Karpas-422 (cell line): ENCODE data around the gene BAD. TPM values are rescaled to one million over a fixed set of nuclear protein-coding genes. Genes with fewer than 3 reads are reported as not detected.

Experiments used
- DNase-seq: peaks from one replicate; pipeline ENCODE4 v3.0.0-alpha.2; 2015
- H2AFZ ChIP-seq: fragments of 200-600 bp; sonication (generic); 2 replicates; pipeline ENCODE4 v1.6.1; 2014; ENCODE audit warnings: antibody characterized with exemption, low read length, mixed read lengths
- H3K27ac ChIP-seq: fragments of 200-600 bp; sonication (generic); 2 replicates; pipeline ENCODE4 v1.5.1; 2014; ENCODE audit warnings: mild to moderate bottlenecking, low read length, moderate library complexity
- H3K27me3 ChIP-seq: fragments of 200-600 bp; sonication (generic); 2 replicates; pipeline ENCODE4 v1.6.1; 2014; ENCODE audit warnings: low read length, mixed read lengths
- H3K36me3 ChIP-seq: fragments of 200-600 bp; sonication (generic); 2 replicates; pipeline ENCODE4 v1.6.1; 2014; ENCODE audit warnings: low read length, mixed read lengths; ENCODE audit not compliant: insufficient read depth
- H3K4me1 ChIP-seq: fragments of 200-600 bp; sonication (generic); 2 replicates; pipeline ENCODE4 v1.6.1; 2014; ENCODE audit warnings: mild to moderate bottlenecking, low read length, mixed read lengths
- H3K4me2 ChIP-seq: fragments of 200-600 bp; sonication (generic); 2 replicates; pipeline ENCODE4 v1.6.1; 2014; ENCODE audit warnings: low read length, low read depth, mild to moderate bottlenecking; ENCODE audit not compliant: poor library complexity, severe bottlenecking
- H3K4me3 ChIP-seq: fragments of 200-600 bp; sonication (generic); 2 replicates; pipeline ENCODE4 v1.5.1; 2014; ENCODE audit warnings: mild to moderate bottlenecking, antibody characterized with exemption, low read length, mixed read lengths
- H3K79me2 ChIP-seq: fragments of 200-600 bp; sonication (generic); 2 replicates; pipeline ENCODE4 v1.6.1; 2014; ENCODE audit warnings: mild to moderate bottlenecking, low read length, mixed read lengths
- H3K9ac ChIP-seq: fragments of 200-600 bp; sonication (generic); 2 replicates; pipeline ENCODE4 v1.6.0; 2014; ENCODE audit warnings: low read length
- H3K9me2 ChIP-seq: fragments of 200-600 bp; sonication (generic), shearing (Covaris generic); replicated peaks from 2 replicates; pipeline ENCODE4 v1.6.0; 2014; ENCODE audit warnings: mild to moderate bottlenecking, low read length, moderate library complexity; ENCODE audit not compliant: insufficient read depth
- H3K9me3 ChIP-seq: fragments of 300-700, 200-600 bp; sonication (generic); 2 replicates; pipeline ENCODE4 v1.6.1; 2014; ENCODE audit warnings: low read length, mixed read lengths
- H4K20me1 ChIP-seq: fragments of 200-600 bp; sonication (generic); 2 replicates; pipeline ENCODE4 v1.6.1; 2014; ENCODE audit warnings: mild to moderate bottlenecking, antibody characterized with exemption, low read length, low read depth; ENCODE audit not compliant: insufficient read depth
- total RNA-seq: library from RNA; depleted of rRNA; stranded (reverse); fragments of >200 nt; shearing (Covaris generic); gene quantifications from 2 replicates; pipeline ENCODE4 v1.2.3, GENCODE V29; 2014; ENCODE audit warnings: low replicate concordance

The BAD gene
- total RNA-seq, 1 experiment from 2014 or later = 45.3 TPM

DNA sequence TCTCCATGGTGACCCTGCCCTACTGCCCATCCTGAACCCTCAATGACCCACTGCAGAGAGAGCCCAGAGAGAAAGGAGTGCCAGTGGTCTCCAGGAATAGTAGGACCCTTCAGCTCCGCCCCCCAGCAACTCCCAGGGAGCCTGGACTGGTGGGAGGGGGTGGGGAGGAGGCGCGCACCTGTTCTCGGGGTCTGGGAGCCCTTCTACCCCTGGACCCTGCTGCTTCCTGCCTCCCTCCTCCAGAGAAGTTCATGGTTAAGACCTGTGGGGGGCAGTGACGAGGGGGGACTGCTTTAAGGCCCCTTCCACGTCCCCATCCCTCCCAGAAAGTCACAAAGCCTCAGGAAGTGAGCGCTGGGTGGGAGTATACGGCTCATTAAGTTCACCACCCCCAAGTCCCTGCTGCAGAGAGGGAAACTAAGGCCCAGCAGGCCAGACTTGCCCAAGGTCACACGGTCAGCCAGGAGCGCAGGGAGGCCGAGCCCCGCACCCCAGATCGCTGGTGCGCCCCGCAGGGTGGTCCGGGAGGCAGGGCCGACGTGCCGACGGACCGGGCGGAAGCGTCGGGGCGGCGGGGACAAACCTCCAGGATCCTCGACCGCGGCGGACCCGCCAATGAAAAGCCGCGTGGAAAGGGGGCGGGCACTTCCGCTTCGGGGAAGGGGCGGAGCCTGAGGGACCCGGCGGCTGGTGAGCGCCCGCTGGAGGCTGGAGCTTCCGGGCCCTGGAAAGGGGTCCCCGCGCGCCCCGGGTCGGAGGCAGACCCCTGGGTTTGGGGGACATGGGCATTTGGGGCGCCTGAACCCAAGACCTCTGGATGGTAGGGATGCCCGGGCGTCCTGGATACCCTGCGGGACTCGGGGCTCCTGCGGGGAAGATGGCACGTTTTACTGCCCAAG lies 58.6 kb downstream of the BAD start, which contains the start of the genes NUDT22 and TRPT1:
TSS of gene NUDT22 (plus strand) at position 667 of the 899 bp plus-strand sequence. CDS start 379 bp downstream, outside the sequence.
TSS of gene TRPT1 (minus strand) at position 579 of the 899 bp plus-strand sequence. CDS start at position 253, 326 bp downstream.
- Histone ChIP-seq H3K27me3 (no peaks in the 10 kb centered on the region), H3K4me3 (peak within 1 kb of the TSS; percentile 99), H2AFZ (0 out of 2 replicates have a peak within 1 kb of the TSS, but pooled peaks have one; percentile 32), H3K9me3 (no peaks in the 10 kb centered on the region), H3K9me2 (no peaks in the 10 kb centered on the region), H3K36me3 (0 out of 2 replicates have a peak, but pooled peaks cover 4% of the 10 kb centered on the region), H4K20me1 (no peaks in the 10 kb centered on the region), H3K4me2 (peak within 1 kb of the TSS; percentile 100), H3K27ac (peak within 1 kb of the TSS; percentile 87), H3K79me2 (peaks cover 16% of the 10 kb centered on the region), H3K9ac (peak within 1 kb of the TSS; percentile 100), H3K4me1 (peaks cover 51% of the 10 kb centered on the region)
- DNase-seq = peak; percentile 97

GRCh38 chr11:64224891-64225607 lies 59.4 kb downstream of the BAD start:
- peaks cover 49% of the 10 kb centered on the region for H3K4me1 ChIP-seq
- H3K79me2 ChIP-seq = peaks cover 16% of the 10 kb centered on the region
- peak overlapping the region; percentile 100 for H3K9ac ChIP-seq
- H3K9me2 ChIP-seq = no peaks in the 10 kb centered on the region
- peak; percentile 79 for DNase-seq
- H4K20me1 ChIP-seq = no peaks in the 10 kb centered on the region
- no peak overlapping the region for H2AFZ ChIP-seq
- H3K4me2 ChIP-seq = peak overlapping the region; percentile 100
- peak overlapping the region; percentile 87 for H3K27ac ChIP-seq
- no peaks in the 10 kb centered on the region for H3K27me3 ChIP-seq
- H3K36me3 ChIP-seq = 0 out of 2 replicates have a peak, but pooled peaks cover 5% of the 10 kb centered on the region
- H3K9me3 ChIP-seq = no peaks in the 10 kb centered on the region
- peak overlapping the region; percentile 99 for H3K4me3 ChIP-seq

- H3K9ac ChIP-seq = peak overlapping the region; percentile 100
- peak overlapping the region; percentile 99 for H3K4me3 ChIP-seq
- no peaks in the 10 kb centered on the region for H3K9me2 ChIP-seq
- H4K20me1 ChIP-seq = no peaks in the 10 kb centered on the region
- no peak for DNase-seq
- H3K9me3 ChIP-seq = no peaks in the 10 kb centered on the region
- H3K27ac ChIP-seq = peak overlapping the region; percentile 87
- H3K4me1 ChIP-seq = peaks cover 42% of the 10 kb centered on the region
- H3K4me2 ChIP-seq = peak overlapping the region; percentile 100
- H3K79me2 ChIP-seq = peaks cover 16% of the 10 kb centered on the region
- no peaks in the 10 kb centered on the region for H3K27me3 ChIP-seq
- no peak overlapping the region for H2AFZ ChIP-seq
- 0 out of 2 replicates have a peak, but pooled peaks cover 5% of the 10 kb centered on the region for H3K36me3 ChIP-seq
Observed at GRCh38 chr11:64224151-64224890, 60.1 kb downstream of the BAD start.

- no peak overlapping the region for H3K4me3 ChIP-seq
- H3K27ac ChIP-seq = peak overlapping the region; percentile 87
- no peaks in the 10 kb centered on the region for H3K27me3 ChIP-seq
- H3K9me2 ChIP-seq = no peaks in the 10 kb centered on the region
- peaks cover 5% of the 10 kb centered on the region; the same call in 1 of the 2 replicates for H3K36me3 ChIP-seq
- no peak for DNase-seq
- H2AFZ ChIP-seq = no peak overlapping the region
- H4K20me1 ChIP-seq = no peaks in the 10 kb centered on the region
- peaks cover 16% of the 10 kb centered on the region for H3K79me2 ChIP-seq
- no peak overlapping the region; the same call in 1 of the 2 replicates for H3K9ac ChIP-seq
- no peaks in the 10 kb centered on the region for H3K9me3 ChIP-seq
- no peak overlapping the region for H3K4me2 ChIP-seq
- H3K4me1 ChIP-seq = peaks cover 37% of the 10 kb centered on the region
Observed at GRCh38 chr11:64223001-64223651, 61.3 kb downstream of the BAD start.

DNA sequence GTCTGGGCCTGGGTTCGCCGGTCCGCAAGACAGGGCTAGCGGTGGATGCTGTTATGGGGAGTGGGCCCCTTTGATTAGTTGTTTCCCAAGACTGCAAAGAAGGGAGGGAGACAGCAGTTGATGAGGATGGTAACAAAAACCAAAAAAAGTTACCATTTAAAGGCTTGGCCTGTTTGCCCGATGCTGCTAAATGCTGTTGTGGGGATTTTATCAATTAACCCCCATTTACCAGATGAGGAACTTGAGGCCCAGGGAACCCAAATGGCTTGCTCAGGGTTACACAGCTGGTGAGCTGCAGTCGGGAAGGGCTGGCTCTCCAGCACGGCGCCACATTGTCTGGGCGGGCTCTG lies 61.8 kb downstream of the BAD start:
- Histone ChIP-seq H3K27ac (no peak overlapping the region), H4K20me1 (no peaks in the 10 kb centered on the region), H3K4me1 (peaks cover 36% of the 10 kb centered on the region), H3K9ac (no peak overlapping the region), H3K4me3 (no peak overlapping the region), H3K36me3 (peaks cover 5% of the 10 kb centered on the region; the same call in 1 of the 2 replicates), H3K9me2 (no peaks in the 10 kb centered on the region), H3K27me3 (no peaks in the 10 kb centered on the region), H3K79me2 (peaks cover 16% of the 10 kb centered on the region), H3K9me3 (no peaks in the 10 kb centered on the region), H2AFZ (no peak overlapping the region), H3K4me2 (no peak overlapping the region)
- DNase-seq = no peak

DNA sequence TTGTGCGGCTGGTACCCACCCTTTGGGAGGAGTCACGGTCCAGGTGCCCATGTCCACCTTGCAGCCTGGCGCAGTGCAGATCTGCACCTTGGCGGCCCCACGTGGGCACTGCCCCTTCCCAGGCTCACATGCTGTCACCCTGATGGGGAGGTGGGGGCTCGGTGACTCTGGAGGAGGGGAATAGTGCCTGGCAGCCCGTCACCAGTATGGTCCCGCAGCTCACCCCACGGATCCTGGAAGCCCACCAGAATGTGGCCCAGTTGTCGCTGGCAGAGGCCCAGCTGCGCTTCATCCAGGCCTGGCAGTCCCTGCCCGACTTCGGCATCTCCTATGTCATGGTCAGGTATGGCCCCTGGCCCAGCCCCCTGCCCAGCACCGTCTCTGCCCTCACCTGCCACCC lies 63.7 kb downstream of the BAD start:
- 0 out of 2 replicates have a peak, but pooled peaks cover 3% of the 10 kb centered on the region for H3K79me2 ChIP-seq
- H3K9me2 ChIP-seq = no peaks in the 10 kb centered on the region
- no peak overlapping the region for H3K4me2 ChIP-seq
- H2AFZ ChIP-seq = no peak overlapping the region
- no peaks in the 10 kb centered on the region for H3K9me3 ChIP-seq
- H3K4me3 ChIP-seq = no peak overlapping the region
- peaks cover 26% of the 10 kb centered on the region for H3K4me1 ChIP-seq
- H3K27me3 ChIP-seq = no peaks in the 10 kb centered on the region
- no peak overlapping the region for H3K27ac ChIP-seq
- peaks cover 5% of the 10 kb centered on the region; the same call in 1 of the 2 replicates for H3K36me3 ChIP-seq
- no peaks in the 10 kb centered on the region for H4K20me1 ChIP-seq
- no peak overlapping the region for H3K9ac ChIP-seq
- DNase-seq = no peak

- no peak overlapping the region for H3K4me3 ChIP-seq
- no peak overlapping the region for H2AFZ ChIP-seq
- no peaks in the 10 kb centered on the region for H4K20me1 ChIP-seq
- H3K9ac ChIP-seq = no peak overlapping the region
- H3K9me3 ChIP-seq = no peaks in the 10 kb centered on the region
- no peaks in the 10 kb centered on the region for H3K9me2 ChIP-seq
- no peak overlapping the region for H3K4me2 ChIP-seq
- H3K27me3 ChIP-seq = no peaks in the 10 kb centered on the region
- peaks cover 28% of the 10 kb centered on the region for H3K4me1 ChIP-seq
- H3K79me2 ChIP-seq = 0 out of 2 replicates have a peak, but pooled peaks cover 3% of the 10 kb centered on the region
- H3K27ac ChIP-seq = no peak overlapping the region
- peaks cover 5% of the 10 kb centered on the region; the same call in 1 of the 2 replicates for H3K36me3 ChIP-seq
- no peak for DNase-seq
Observed at GRCh38 chr11:64220271-64220670, 64.2 kb downstream of the BAD start.
